ENCODE measurements around the gene ASIC3.

The ASIC3 gene

DNA sequence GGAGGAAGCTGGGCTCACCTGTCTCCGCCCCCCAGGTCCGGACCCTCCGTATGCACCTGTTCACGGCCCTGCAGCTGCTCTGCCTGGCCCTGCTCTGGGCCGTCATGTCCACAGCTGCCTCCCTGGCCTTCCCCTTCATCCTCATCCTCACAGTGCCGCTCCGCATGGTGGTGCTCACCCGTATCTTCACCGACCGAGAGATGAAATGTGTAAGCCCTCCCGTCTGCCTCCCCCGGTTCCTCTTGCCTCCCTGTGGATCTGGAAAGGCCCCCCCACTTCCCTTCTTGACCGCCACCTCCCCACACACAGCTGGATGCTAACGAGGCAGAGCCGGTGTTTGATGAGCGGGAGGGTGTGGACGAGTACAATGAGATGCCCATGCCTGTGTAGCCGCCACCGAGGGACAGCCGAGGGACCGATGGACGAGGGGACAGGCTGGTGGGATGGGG, 27.7 kb downstream of the ASIC3 start:
- Mint-ChIP-seq H3K36me3 (ENCODE audit: low read depth) (peaks cover 11% of the 10 kb centered on the region), H3K4me3 (no peak overlapping the region), H3K9me3 (no peaks in the 10 kb centered on the region), H3K27me3 (no peaks in the 10 kb centered on the region), H3K27ac (no peak overlapping the region), H3K4me1 (peaks cover 20% of the 10 kb centered on the region)
- no peak for ATAC-seq
- no peak for DNase-seq

DNA sequence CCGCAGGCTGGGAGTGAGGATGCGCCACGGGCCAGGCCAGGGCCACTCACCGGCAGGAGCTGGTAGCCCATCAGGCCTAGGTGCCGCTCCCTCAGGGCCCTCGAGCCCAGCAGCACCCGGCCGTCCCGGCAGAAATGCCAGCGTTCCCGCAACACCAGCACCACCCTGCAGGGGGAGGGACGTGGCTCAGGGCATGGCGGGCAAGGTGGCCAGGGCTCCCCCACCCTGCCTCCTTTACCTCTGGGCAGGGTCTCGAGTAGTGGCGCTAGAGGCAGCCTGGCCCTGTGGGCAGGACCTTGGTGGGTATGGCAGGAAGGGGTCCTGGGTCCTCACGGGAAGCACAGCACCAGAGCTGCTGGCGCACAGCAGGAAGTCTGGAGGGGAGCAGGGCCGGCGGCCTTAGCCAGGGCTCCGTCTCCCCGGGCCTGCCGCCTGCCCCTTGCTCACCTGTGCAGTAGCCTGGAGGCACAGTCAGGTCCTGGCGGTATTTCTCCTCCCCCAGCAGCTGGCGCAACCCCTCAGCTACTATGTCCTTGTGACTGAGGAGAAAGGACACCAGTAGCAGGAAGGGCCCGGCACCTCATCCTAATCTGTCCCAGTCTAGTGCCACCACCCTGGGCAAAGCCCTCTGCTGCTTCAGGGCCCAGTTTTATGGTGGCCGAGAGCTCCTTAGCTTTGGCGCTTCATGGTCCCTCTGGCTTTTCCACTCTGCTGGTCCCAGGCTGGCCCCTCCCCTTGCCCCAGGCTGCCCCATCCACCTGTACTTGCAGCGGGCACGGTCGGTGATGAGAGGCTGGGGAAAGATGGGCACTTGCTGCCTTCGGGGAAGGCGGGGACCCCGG, 28.8 kb downstream of the ASIC3 start:
- peaks cover 9% of the 10 kb centered on the region for H3K36me3 Mint-ChIP-seq (ENCODE audit: low read depth)
- DNase-seq = peak; percentile 38
- H3K27me3 Mint-ChIP-seq = no peaks in the 10 kb centered on the region
- no peaks in the 10 kb centered on the region for H3K9me3 Mint-ChIP-seq
- H3K4me1 Mint-ChIP-seq = peaks cover 25% of the 10 kb centered on the region
- no peak for ATAC-seq
- no peak overlapping the region for H3K27ac Mint-ChIP-seq
- H3K4me3 Mint-ChIP-seq = no peak overlapping the region

DNA sequence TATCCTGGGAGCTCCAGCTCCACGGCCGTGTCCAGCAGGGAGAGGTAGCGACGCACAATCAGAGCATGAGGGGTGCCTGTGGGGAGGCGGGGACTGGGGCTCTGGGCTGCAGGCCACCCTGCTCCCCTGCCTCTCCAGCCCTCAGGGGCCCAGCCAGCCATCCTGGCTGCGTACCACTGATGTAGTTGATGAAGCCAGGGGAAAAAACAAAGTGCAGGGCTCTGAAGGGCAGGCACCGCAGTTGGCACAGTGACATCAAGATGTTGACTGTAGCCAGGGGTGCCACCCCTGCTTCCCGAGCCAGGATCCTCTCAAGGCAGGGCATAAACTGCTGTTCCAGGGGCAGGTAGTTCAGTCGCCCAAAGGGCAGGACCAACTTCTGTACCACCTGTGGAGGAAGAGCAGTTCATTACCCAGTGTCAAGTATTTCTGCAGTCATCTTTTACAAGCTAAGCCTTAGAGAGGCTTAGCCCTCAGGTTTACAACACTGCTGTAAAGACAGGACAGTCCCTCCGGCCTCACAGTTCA, 29.4 kb downstream of the ASIC3 start:
- DNase-seq (no peak), ATAC-seq (no peak)
- no peaks in the 10 kb centered on the region for H3K9me3 Mint-ChIP-seq
- no peaks in the 10 kb centered on the region for H3K27me3 Mint-ChIP-seq
- peak overlapping the region; percentile 56 for H3K4me3 Mint-ChIP-seq
- peaks cover 27% of the 10 kb centered on the region for H3K4me1 Mint-ChIP-seq
- peaks cover 8% of the 10 kb centered on the region for H3K36me3 Mint-ChIP-seq (ENCODE audit: low read depth)
- peak overlapping the region; percentile 47 for H3K27ac Mint-ChIP-seq

DNA sequence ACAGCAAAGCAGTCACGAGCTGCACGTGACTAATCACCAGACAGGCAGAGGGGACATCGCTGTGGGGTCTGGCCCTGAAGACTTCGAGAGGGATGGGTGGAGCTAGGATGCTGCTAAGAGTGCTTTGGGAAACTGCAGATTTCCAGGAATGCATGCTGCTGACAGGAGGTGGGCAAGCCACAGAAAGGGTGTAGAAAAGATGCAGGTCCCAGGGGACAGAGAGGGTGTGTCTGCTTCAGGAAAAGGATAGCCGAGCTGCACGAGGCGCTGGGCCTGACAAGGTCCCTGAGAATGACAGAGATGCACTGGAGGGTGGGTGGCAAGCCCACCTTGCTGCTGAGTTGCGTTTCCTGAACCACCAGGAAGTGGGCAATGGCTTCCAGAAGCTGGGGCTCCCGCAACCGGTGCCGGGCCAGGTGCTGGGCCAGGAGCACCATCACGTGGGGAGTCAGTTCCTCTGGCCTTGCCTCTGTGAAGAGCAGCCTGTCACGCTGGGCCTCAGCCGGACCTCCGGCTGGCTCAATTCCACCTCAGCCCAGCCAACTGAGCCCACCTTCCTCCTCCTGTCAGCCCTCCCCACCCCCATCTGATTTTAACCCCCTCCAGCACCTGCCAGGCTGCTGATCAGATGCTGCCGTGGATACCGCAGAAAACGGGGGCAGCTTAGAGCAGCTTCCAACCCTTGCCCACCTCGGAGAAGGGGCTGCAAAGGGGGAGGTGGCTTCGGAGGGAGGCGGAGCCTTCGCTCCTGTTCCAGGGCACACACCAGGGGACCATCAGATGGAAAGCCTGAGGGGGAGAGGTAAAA, 30.1 kb downstream of the ASIC3 start:
- Mint-ChIP-seq H3K36me3 (ENCODE audit: low read depth) (peaks cover 8% of the 10 kb centered on the region), H3K4me3 (peak overlapping the region; percentile 96), H3K27ac (peak overlapping the region; percentile 47), H3K9me3 (no peaks in the 10 kb centered on the region), H3K27me3 (no peaks in the 10 kb centered on the region), H3K4me1 (peaks cover 28% of the 10 kb centered on the region)
- ATAC-seq (no peak), DNase-seq (no peak)

DNA sequence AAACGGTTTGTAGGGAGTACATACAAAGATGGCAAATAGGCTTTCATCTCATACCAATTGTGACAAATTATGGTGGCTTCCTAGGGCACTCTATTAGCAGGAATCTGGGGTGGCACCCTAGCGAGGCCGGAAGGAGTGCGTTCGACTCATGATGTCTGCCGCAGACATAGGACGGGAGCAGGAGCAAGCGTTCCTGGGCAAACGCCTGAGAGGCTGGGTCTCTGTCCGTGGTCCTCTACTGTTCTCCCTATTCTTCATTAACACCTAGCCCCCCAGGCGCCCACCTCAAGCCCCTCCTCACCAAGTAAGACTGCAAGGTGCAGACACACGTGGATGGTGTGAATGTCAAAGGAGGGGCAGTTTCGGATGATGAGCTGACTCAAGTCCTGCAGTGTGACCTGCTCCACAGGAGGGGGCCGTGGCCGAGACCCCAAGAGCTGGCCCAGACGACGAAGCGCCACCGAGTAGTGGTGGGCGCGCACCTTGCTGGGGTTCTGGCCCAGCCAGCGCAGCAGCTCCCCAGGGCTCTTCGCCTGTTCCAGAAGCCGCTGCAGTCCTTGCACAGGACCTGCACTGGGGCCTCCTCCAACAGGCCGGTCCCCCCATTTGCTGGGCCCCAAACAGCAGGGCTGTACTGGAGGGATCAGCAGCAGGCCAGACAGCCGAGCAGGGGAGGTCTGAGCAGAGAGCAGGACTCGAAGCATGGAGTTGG, 31.0 kb downstream of the ASIC3 start:
- DNase-seq = no peak
- peaks cover 6% of the 10 kb centered on the region for H3K36me3 Mint-ChIP-seq (ENCODE audit: low read depth)
- no peak for ATAC-seq
- H3K9me3 Mint-ChIP-seq = no peaks in the 10 kb centered on the region
- H3K4me1 Mint-ChIP-seq = peaks cover 31% of the 10 kb centered on the region
- H3K27ac Mint-ChIP-seq = peak overlapping the region; percentile 87
- peak overlapping the region; percentile 96 for H3K4me3 Mint-ChIP-seq
- no peaks in the 10 kb centered on the region for H3K27me3 Mint-ChIP-seq

DNA sequence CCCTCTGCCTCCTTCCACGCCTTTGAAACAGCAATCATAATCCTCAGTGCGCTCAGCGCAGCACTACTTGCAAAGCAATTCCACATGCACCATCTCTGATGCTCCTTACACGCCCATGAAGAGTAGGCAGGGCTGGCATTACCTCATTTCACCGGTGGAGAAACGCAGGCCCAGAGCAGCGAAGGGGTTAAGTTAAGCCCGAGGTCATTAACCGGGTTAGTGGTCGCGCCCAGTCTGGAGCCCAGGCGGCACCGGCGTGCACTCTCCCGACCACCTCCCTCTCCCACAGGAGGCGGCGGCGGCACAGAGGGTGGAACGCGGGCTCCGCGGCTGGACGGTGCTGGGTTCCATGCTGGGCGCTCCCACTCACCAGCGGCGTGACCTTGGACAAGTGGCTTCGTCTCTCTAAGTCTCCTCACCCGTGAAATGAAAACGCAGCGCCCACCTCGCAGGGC, 31.8 kb downstream of the ASIC3 start:
- Mint-ChIP-seq H3K9me3 (no peaks in the 10 kb centered on the region), H3K4me3 (peak overlapping the region; percentile 96), H3K27ac (peak overlapping the region; percentile 87), H3K36me3 (ENCODE audit: low read depth) (peaks cover 6% of the 10 kb centered on the region), H3K4me1 (peaks cover 35% of the 10 kb centered on the region), H3K27me3 (peaks cover 5% of the 10 kb centered on the region)
- no peak for ATAC-seq
- DNase-seq = peak; percentile 25

DNA sequence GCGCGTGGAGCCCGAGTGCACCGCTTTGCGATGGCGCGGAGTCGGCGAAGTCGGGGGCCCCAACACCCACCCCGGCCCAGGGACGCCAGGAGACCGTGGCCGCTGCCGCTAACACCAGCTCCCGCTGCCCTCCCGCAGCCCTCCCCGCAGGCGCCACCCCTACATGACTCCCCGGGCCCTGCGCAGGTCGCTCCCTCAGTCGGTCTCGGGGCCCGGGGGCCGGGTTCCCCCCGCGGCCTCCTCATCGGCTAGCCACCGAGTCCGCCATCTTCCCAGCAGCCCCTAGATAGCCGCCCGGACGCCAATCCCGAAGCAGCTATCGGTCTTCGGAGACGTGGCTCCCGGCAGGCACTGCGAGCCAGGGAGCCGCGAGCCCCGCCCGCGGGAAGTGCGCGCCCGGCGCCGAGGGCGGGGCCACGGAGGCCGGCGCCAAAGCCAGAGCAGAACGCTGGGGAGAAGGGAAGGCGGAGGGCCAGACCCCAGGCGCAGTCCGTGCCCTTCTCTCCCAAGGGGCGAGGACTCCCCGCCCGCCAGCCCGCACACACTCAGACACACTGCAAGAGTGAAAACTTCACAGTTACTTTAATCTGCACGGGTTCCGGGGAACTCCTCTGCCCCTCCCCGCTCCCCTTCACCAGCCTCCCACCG, 32.3 kb downstream of the ASIC3 start, which contains the start of gene FASTK:
FASTK (minus strand) TSS at position 288 of the 648 bp plus-strand sequence; CDS start at position 245, 43 bp downstream.
- ATAC-seq = peak; percentile 81
- Mint-ChIP-seq H3K27ac (peak within 1 kb of the TSS; percentile 87), H3K4me3 (peak within 1 kb of the TSS; percentile 96), H3K36me3 (ENCODE audit: low read depth) (peaks cover 6% of the 10 kb centered on the region), H3K4me1 (peaks cover 41% of the 10 kb centered on the region), H3K27me3 (peaks cover 10% of the 10 kb centered on the region), H3K9me3 (no peaks in the 10 kb centered on the region)
- peak; percentile 88 for DNase-seq

DNA sequence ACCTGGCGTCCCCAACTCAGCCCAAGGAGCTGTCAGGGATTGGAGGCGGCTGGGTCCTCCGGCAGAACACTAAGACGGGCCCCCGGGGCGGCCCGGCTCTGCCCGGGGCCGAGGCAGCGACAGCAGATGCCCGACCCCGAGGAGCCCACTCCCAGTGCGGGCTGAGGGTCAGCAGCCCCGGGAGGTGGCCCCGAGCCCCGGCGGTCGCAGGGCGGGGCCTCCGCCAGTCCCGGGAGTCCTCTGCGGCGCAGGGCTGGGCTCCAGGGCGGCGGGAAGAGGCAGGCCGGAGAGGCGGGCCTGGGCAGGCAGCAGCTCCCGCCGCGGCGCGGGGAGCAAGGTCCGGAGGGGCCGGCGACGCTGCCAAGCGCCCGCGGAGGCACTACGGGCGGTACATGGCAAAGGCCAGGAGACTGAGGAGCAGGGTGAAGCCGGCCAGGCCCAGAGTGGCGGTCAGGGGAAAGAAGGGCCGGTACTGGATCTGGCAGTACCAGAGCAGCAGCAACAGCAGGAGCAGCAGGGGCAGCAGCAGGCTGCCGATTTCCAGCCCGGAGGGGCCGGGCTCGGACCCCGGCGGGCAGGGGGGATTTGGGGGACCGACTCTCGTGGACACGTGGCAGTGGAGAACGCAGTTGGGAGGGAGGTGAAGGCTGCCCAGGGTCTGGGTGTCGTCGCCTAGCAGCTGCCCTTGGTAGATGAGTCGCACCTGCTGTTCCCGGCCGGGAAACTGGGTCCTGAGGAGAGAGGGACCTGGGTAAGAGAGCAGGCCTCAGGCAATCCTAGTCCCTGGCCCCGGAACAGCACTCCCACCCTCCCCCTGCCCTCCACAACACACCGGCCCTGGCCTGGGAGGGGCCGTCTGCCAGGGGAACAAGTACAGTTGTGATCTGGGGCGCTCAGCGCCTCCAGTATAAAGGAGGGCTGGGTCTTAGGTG, 33.1 kb downstream of the ASIC3 start:
- peak overlapping the region; percentile 96 for H3K4me3 Mint-ChIP-seq
- peaks cover 11% of the 10 kb centered on the region for H3K27me3 Mint-ChIP-seq
- H3K27ac Mint-ChIP-seq = peak overlapping the region; percentile 87
- no peak for DNase-seq
- no peak for ATAC-seq
- no peaks in the 10 kb centered on the region for H3K9me3 Mint-ChIP-seq
- H3K36me3 Mint-ChIP-seq (ENCODE audit: low read depth) = peaks cover 5% of the 10 kb centered on the region
- H3K4me1 Mint-ChIP-seq = peaks cover 44% of the 10 kb centered on the region

DNA sequence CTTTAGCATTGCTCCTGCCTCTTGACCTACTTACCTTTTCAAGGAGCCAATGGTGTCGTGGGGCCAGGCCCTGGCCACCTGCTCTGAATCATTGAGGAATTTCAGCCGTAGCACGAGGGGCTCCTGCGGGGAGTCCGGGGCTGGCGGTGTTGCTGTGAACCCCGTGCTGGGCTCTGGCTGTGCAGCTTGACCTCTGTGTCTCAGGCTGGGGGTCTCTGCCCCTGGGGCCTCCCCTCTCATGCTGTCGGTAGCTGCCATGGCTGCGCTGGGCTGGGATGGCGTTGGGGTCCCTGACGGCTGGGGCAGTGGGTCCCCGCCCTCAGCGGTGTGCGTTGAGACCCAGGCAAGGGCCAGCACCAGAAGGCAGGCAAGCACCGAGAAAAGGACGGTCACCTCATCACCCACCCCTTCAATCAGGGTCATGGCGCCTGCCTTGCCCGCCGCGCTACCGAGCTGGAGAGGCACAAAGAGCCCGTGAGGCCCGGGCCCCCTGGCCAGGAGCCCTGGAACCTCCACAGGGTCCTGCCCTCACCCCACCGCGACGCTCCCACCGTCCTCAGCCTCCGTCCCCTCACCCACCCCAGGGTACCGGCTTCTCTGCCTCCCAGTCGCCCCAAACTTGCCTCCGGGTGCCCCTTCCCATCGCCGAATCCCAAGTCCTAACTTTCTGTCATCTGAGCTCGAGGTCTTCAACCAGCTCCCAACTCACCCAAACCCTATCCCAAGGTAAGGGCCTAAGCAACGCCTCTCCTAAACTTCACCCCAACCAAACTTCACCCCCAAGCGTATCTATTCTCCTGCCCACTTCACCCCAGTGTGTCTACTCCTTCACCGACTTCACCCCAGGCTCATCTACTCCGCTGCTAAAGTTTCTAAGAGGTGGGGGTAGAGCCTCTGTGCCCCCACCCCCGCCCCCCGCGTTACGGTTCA, 34.1 kb downstream of the ASIC3 start:
- H3K9me3 Mint-ChIP-seq = no peaks in the 10 kb centered on the region
- peaks cover 44% of the 10 kb centered on the region for H3K4me1 Mint-ChIP-seq
- H3K27ac Mint-ChIP-seq = peak overlapping the region; percentile 91
- DNase-seq = no peak
- no peak for ATAC-seq
- peaks cover 5% of the 10 kb centered on the region for H3K36me3 Mint-ChIP-seq (ENCODE audit: low read depth)
- H3K4me3 Mint-ChIP-seq = peak overlapping the region; percentile 95
- peaks cover 11% of the 10 kb centered on the region for H3K27me3 Mint-ChIP-seq

DNA sequence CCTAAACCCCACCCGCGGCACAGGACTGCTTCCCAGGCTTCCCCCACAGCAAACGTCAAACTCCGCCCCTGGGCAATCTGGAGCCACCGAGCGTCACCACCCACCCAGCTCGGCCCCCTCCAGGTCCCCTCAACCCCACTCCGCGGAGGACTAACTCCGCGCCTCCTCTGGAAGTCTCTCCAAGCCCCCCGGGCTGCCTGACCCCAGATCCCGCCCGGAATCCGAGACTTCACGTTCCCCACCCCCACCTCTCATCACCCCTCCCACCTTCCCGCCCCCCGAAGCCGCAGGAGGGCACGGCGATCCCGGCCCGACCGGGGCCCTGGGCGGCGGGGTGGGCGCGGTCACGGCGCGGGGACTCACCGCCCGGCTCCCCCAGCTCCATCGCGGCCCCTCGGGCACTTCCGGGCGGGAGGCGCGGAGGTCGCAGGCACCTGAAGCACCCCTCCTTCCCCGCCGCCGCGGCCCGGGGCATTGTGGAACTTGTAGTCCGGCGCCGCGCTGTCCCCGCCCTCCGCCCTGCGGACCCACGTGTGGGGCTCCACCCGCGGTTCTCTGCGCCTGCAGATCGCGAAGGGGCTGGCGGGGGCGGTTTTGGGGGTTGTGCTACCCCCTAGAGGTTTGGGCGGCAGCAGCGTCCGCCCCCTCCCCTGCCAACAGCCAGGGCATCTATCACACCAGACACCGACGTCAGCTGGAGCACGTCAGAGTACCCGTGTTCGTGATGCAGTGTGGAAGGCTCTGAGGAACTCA, 34.9 kb downstream of the ASIC3 start, which contains the start of gene TMUB1:
TMUB1 (minus strand) TSS at position 423 of the 753 bp plus-strand sequence. CDS start 930 bp downstream, outside the sequence.
- peaks cover 5% of the 10 kb centered on the region for H3K36me3 Mint-ChIP-seq (ENCODE audit: low read depth)
- H3K4me1 Mint-ChIP-seq = peaks cover 43% of the 10 kb centered on the region
- peak; percentile 86 for DNase-seq
- peak within 1 kb of the TSS; percentile 95 for H3K4me3 Mint-ChIP-seq
- H3K9me3 Mint-ChIP-seq = no peaks in the 10 kb centered on the region
- H3K27ac Mint-ChIP-seq = peak within 1 kb of the TSS; percentile 91
- ATAC-seq = peak; percentile 61
- peaks cover 13% of the 10 kb centered on the region for H3K27me3 Mint-ChIP-seq

DNA sequence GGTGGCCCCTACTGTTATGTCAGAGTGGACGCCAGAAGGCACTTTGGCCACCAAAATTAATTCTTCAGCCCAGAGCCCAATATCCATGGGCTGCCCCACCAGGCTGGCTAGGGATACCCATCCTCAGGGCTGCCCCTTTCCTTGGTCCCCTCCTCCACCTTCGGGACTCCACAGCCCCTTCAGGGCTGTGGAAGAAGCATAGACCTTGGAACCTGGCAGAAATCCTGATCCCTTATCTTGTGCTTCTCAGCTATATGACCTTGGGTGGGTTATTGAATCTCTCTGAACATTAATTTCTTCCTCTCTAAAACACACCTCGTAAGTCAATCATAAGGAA, 35.5 kb downstream of the ASIC3 start:
- ATAC-seq (no peak), DNase-seq (no peak)
- peak overlapping the region; percentile 31 for H3K27ac Mint-ChIP-seq
- peaks cover 14% of the 10 kb centered on the region for H3K27me3 Mint-ChIP-seq
- peak overlapping the region; percentile 65 for H3K4me3 Mint-ChIP-seq
- H3K4me1 Mint-ChIP-seq = peaks cover 45% of the 10 kb centered on the region
- no peaks in the 10 kb centered on the region for H3K9me3 Mint-ChIP-seq
- H3K36me3 Mint-ChIP-seq (ENCODE audit: low read depth) = peaks cover 5% of the 10 kb centered on the region

Data from activated naive CD8-positive, alpha-beta T cell treated with anti-CD3 and anti-CD28 coated beads, Interleukin-2, amount 50 U/mL, for 24 hours (primary cell).